Trophoblast cell (in vitro differentiated cells and primary cell): ENCODE results near the gene KIF26B.
A peak's percentile ranks its signal among the peaks of the same experiment; 100 is the strongest.

Source experiments
- DNase-seq, 2 donors: peaks; one replicate each; pipeline ENCODE4 v3.0.0-alpha.2; 2016
- H2AFZ ChIP-seq: 2 replicates; pipeline ENCODE4 v1.6.1; 2013; ENCODE audit warnings: low read length, moderate library complexity, mild to moderate bottlenecking; ENCODE audit not compliant: insufficient read depth, poor library complexity
- H2AK5ac ChIP-seq: 2 replicates; pipeline ENCODE4 v1.6.1; 2013; ENCODE audit warnings: mild to moderate bottlenecking, low read length
- H2BK120ac ChIP-seq: 2 replicates; pipeline ENCODE4 v1.6.1; 2013; ENCODE audit warnings: low read length, mild to moderate bottlenecking, moderate library complexity; ENCODE audit not compliant: insufficient read depth, poor library complexity
- H2BK12ac ChIP-seq: 2 replicates; pipeline ENCODE4 v1.6.1; 2013; ENCODE audit warnings: mild to moderate bottlenecking, low read length, moderate library complexity
- H2BK5ac ChIP-seq: 2 replicates; pipeline ENCODE4 v1.6.1; 2013; ENCODE audit warnings: low read length, low read depth, moderate library complexity, mild to moderate bottlenecking; ENCODE audit not compliant: poor library complexity
- H3K14ac ChIP-seq: 2 replicates; pipeline ENCODE4 v1.6.1; 2013; ENCODE audit warnings: mild to moderate bottlenecking, low read length
- H3K18ac ChIP-seq: 2 replicates; pipeline ENCODE4 v1.6.1; 2013; ENCODE audit warnings: mild to moderate bottlenecking, low read length
- H3K23ac ChIP-seq: 2 replicates; pipeline ENCODE4 v1.6.1; 2013; ENCODE audit warnings: low read length
- H3K27ac ChIP-seq: 2 replicates; pipeline ENCODE4 v1.5.1; 2013; ENCODE audit warnings: low read depth, mild to moderate bottlenecking, inconsistent platforms, low read length, moderate library complexity
- H3K27me3 ChIP-seq: 2 replicates; pipeline ENCODE4 v1.6.1; 2013; ENCODE audit warnings: inconsistent platforms, mild to moderate bottlenecking, low read length, moderate library complexity; ENCODE audit not compliant: insufficient read depth
- H3K36me3 ChIP-seq, 2 experiments: 1 replicate in 1 of 2; 2 replicates in 1 of 2; pipeline ENCODE4 v1.6.1; 2013; ENCODE audit warnings: low read length in 2 of 2, mild to moderate bottlenecking in 2 of 2, moderate library complexity in 1 of 2; ENCODE audit not compliant: insufficient read depth in 2 of 2, control insufficient read depth in 1 of 2
- H3K4ac ChIP-seq: 2 replicates; pipeline ENCODE4 v1.6.1; 2013; ENCODE audit warnings: low read depth, mild to moderate bottlenecking, low read length, moderate library complexity
- H3K4me1 ChIP-seq, 2 experiments: 1 replicate in 1 of 2; 2 replicates in 1 of 2; pipeline ENCODE4 v1.6.1; 2013; ENCODE audit warnings: low read length in 2 of 2, mild to moderate bottlenecking in 2 of 2, moderate library complexity in 1 of 2; ENCODE audit not compliant: insufficient read depth in 2 of 2, control insufficient read depth in 1 of 2
- H3K4me2 ChIP-seq: 2 replicates; pipeline ENCODE4 v1.6.1; 2013; ENCODE audit warnings: inconsistent platforms, mild to moderate bottlenecking, low read length, moderate library complexity
- H3K4me3 ChIP-seq: 2 replicates; pipeline ENCODE4 v1.5.1; 2013; ENCODE audit warnings: mild to moderate bottlenecking, low read depth, low read length, inconsistent platforms
- H3K79me1 ChIP-seq: one replicate; pipeline ENCODE4 v1.6.1; 2013; ENCODE audit warnings: low read length
- H3K79me2 ChIP-seq: 2 replicates; pipeline ENCODE4 v1.6.1; 2013; ENCODE audit warnings: low read length, mild to moderate bottlenecking; ENCODE audit not compliant: control insufficient read depth, insufficient read depth, poor library complexity
- H3K9ac ChIP-seq: 2 replicates; pipeline ENCODE4 v1.6.1; 2013; ENCODE audit warnings: mild to moderate bottlenecking, low read length
- H3K9me3 ChIP-seq: 2 replicates; pipeline ENCODE4 v1.6.1; 2013; ENCODE audit warnings: low read depth, mild to moderate bottlenecking, control low read depth, inconsistent platforms, low read length; ENCODE audit not compliant: insufficient read depth
- H4K12ac ChIP-seq: 2 replicates; pipeline ENCODE4 v1.6.1; 2013; ENCODE audit warnings: low read depth, mild to moderate bottlenecking, low read length, moderate library complexity
- H4K8ac ChIP-seq: 2 replicates; pipeline ENCODE4 v1.6.1; 2013; ENCODE audit warnings: low read depth, mild to moderate bottlenecking, low read length, moderate library complexity
- H4K91ac ChIP-seq: one replicate; pipeline ENCODE4 v1.6.1; 2013; ENCODE audit warnings: low read depth, mild to moderate bottlenecking, low read length, moderate library complexity
- WGBS: extraction: QIAGEN DNeasy Blood & Tissue Kit; methylation state at CpG from one replicate; pipeline ENCODE4 v1.1.7; 2013; ENCODE audit warnings: missing lambda C conversion rate; ENCODE audit not compliant: insufficient read length, insufficient coverage; ENCODE audit errors: extremely low coverage; 5-methylcytosine and 5-hydroxymethylcytosine counted together

The KIF26B gene

DNA sequence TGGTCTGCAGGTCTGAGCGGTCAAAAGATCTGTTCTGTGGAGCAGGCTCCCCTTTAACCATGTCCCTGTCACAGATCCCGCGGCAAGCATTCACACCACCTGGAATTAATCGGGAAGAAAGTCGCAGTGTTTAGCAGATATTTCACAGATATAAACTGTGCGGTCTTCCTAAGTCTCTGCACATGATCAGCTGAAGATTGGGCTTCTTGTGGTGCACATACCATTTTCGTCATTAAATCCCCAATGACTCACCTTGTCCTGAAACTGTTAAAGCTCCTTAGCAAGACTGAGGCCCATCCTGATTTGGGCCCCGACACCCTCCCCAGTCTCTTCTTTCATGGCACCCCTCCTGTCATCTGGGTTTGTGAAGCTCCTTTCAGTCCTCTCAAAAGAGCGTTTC is 158.8 kb downstream of the KIF26B start:
- Histone ChIP-seq H4K91ac (no peak overlapping the region), H2BK120ac (no peak overlapping the region), H3K9me3 (peaks cover 2% of the 10 kb centered on the region), H2BK5ac (no peak overlapping the region), H3K27me3 (no peaks in the 10 kb centered on the region), H3K4me3 (no peak overlapping the region), H4K12ac (no peak overlapping the region), H3K9ac (no peak overlapping the region), H3K18ac (no peak overlapping the region), H3K79me2 (no peaks in the 10 kb centered on the region), H2AK5ac (no peak overlapping the region), H3K79me1 (peaks cover 8% of the 10 kb centered on the region), H3K4me1 (peaks cover 19 to 28% of the 10 kb centered on the region in 2 experiments), H2AFZ (no peak overlapping the region), H3K36me3 (no peaks in the 10 kb centered on the region), H3K23ac (no peak overlapping the region), H3K14ac (no peak overlapping the region), H3K4me2 (no peak overlapping the region), H3K27ac (no peak overlapping the region), H3K4ac (no peak overlapping the region), H4K8ac (no peak overlapping the region), H2BK12ac (no peak overlapping the region)
- no peak for DNase-seq
- WGBS, result no CpG with 5 or more reads among the region's 9 CpGs

DNA sequence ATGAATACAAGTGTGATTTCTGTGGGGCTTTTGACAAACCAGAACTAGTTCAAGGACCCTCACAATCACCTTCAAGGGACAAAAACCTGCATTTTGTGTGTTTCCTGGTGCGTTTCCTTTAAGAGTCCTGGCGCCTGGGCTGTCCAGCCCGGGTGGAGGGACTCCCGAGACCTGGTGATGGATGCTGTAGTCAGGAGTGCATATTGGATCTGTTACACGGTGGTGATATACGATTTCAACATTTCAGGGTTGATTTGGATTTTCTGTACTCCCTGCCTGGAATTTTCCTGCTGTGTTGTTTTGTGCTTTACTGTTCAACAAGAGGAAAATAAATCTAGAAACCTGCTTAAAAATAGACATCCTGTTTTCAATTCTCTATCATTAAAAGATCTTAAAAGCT is 162.0 kb downstream of the KIF26B start:
- no peak overlapping the region for H3K4me3 ChIP-seq
- H3K4me2 ChIP-seq, result no peak overlapping the region
- H4K91ac ChIP-seq, result peak overlapping the region; percentile 57
- peaks cover 2% of the 10 kb centered on the region in 2 experiments for H3K36me3 ChIP-seq
- no peak overlapping the region for H3K4ac ChIP-seq
- no CpG with 5 or more reads among the region's 6 CpGs for WGBS
- peaks cover 4% of the 10 kb centered on the region for H3K79me1 ChIP-seq
- no peak overlapping the region for H2AK5ac ChIP-seq
- H3K9me3 ChIP-seq, result no peaks in the 10 kb centered on the region
- H2BK120ac ChIP-seq, result peak overlapping the region; percentile 46
- DNase-seq, result no peak
- no peak overlapping the region for H3K9ac ChIP-seq
- peaks cover 8 to 13% of the 10 kb centered on the region in 2 experiments for H3K4me1 ChIP-seq
- H4K12ac ChIP-seq, result no peak overlapping the region
- H3K79me2 ChIP-seq, result no peaks in the 10 kb centered on the region
- peak overlapping the region; percentile 69 for H2BK5ac ChIP-seq
- peak overlapping the region; percentile 37 for H3K27ac ChIP-seq
- H3K14ac ChIP-seq, result no peak overlapping the region
- H2BK12ac ChIP-seq, result no peak overlapping the region
- H4K8ac ChIP-seq, result peak overlapping the region; percentile 16
- no peak overlapping the region for H3K18ac ChIP-seq
- H2AFZ ChIP-seq, result no peak overlapping the region
- no peak overlapping the region for H3K23ac ChIP-seq
- no peaks in the 10 kb centered on the region for H3K27me3 ChIP-seq

DNA sequence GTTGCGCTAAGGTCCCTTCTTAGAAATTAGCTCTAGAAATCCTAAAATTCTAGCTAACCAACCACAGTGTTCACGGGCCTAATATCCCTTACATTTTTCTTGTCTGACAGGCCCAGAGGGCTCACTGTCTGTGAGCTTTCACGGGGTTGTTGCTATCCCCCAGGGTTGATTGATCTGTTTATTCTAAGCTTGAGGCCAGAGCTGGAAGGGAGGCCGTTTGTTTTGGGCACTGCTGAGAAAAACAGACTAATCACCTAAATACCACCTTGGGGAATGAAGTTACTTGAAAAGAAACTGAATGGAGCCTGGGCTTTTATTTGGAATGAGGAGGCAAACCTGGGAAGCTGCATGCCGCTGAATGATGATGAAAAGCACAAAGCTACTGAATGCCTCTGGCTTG is 162.4 kb downstream of the KIF26B start:
- Histone ChIP-seq H3K23ac (no peak overlapping the region), H3K36me3 (peaks cover 2% of the 10 kb centered on the region in 2 experiments), H2BK12ac (no peak overlapping the region), H4K8ac (no peak overlapping the region), H3K27me3 (no peaks in the 10 kb centered on the region), H3K4ac (no peak overlapping the region), H3K9me3 (no peaks in the 10 kb centered on the region), H3K4me3 (no peak overlapping the region), H4K12ac (no peak overlapping the region), H3K79me1 (peaks cover 4% of the 10 kb centered on the region), H3K79me2 (no peaks in the 10 kb centered on the region), H3K27ac (peak overlapping the region; percentile 48), H2AK5ac (no peak overlapping the region), H3K4me1 (peaks cover 8 to 13% of the 10 kb centered on the region in 2 experiments), H3K14ac (no peak overlapping the region), H3K4me2 (peak overlapping the region; percentile 2), H2BK120ac (no peak overlapping the region), H2AFZ (no peak overlapping the region), H4K91ac (peak overlapping the region; percentile 26), H2BK5ac (no peak overlapping the region), H3K9ac (no peak overlapping the region), H3K18ac (no peak overlapping the region)
- DNase-seq, result no peak
- WGBS, result no CpG with 5 or more reads among the region's 5 CpGs

DNA sequence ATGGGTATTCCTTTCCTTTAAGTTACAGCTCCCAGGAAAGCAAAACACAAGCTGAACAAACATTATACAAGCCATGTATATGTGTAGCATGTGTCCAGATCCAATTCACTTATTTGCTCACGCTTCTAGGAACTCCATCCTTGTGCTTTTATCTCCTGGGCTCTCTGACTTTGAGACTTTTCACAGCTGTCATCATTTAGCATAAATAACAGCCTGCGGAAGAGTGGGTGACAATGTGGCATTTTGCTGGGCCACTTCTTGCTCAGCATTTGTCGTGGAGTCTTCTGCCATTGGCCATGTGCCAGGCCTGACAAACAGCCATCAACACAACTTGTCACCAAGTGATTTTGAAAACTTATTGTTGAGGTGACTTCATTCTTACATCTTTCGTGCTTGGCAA is 164.3 kb downstream of the KIF26B start:
- no peak overlapping the region for H2BK5ac ChIP-seq
- H3K4me3 ChIP-seq, result no peak overlapping the region
- H2BK120ac ChIP-seq, result no peak overlapping the region
- peaks cover 2% of the 10 kb centered on the region in 2 experiments for H3K36me3 ChIP-seq
- H3K9ac ChIP-seq, result no peak overlapping the region
- no peaks in the 10 kb centered on the region for H3K9me3 ChIP-seq
- H2BK12ac ChIP-seq, result no peak overlapping the region
- WGBS, result no CpG with 5 or more reads among the region's 4 CpGs
- DNase-seq, result no peak
- no peak overlapping the region for H4K12ac ChIP-seq
- no peaks in the 10 kb centered on the region for H3K79me2 ChIP-seq
- no peak overlapping the region for H3K4me2 ChIP-seq
- no peak overlapping the region for H3K23ac ChIP-seq
- no peak overlapping the region for H3K14ac ChIP-seq
- no peak overlapping the region for H3K4ac ChIP-seq
- H4K8ac ChIP-seq, result no peak overlapping the region
- H3K18ac ChIP-seq, result no peak overlapping the region
- H3K27me3 ChIP-seq, result no peaks in the 10 kb centered on the region
- peaks cover 8 to 13% of the 10 kb centered on the region in 2 experiments for H3K4me1 ChIP-seq
- no peak overlapping the region for H2AFZ ChIP-seq
- no peak overlapping the region for H2AK5ac ChIP-seq
- no peak overlapping the region for H3K27ac ChIP-seq
- peaks cover 4% of the 10 kb centered on the region for H3K79me1 ChIP-seq
- H4K91ac ChIP-seq, result no peak overlapping the region
